ENCODE measurements around the gene SLIT3. TPM values are rescaled to one million over a fixed set of nuclear protein-coding genes. Genes with fewer than 3 reads are reported as not detected.

The SLIT3 gene
- total RNA-seq, 1 experiment from 2014 or later: 0.92 TPM

DNA sequence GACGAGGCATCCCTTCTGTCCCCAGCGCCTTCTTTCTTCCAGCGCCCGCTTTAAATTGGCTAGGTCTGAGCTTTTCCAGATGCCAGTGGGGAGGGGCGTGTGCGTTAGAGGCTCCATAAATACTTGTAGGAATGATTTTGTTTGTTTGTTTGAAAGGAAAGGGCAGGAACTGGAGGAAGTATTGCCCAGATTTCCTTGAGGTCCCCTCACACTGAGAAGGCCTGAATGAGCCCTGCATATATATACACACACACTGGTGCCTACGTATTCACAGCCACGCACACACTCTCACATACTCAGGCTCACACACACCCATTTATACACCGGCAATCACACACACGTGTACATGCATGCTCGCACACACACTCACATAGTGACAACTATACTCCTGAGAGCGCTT is 1.0 kb upstream of the SLIT3 start:
- H3K27me3 ChIP-seq (ENCODE audit: insufficient read depth, low read length): peaks cover 17% of the 10 kb centered on the region
- no peak overlapping the region for H3K9ac ChIP-seq (ENCODE audit: extremely low read depth, insufficient read length, low read length)
- no peak overlapping the region for H2AK5ac ChIP-seq (ENCODE audit: insufficient read length, low read length)
- H3K23ac ChIP-seq (ENCODE audit: insufficient read length, low read depth, low read length): no peak overlapping the region
- H3K4me2 ChIP-seq (ENCODE audit: insufficient read depth, insufficient read length, low read length): peak overlapping the region; percentile 46
- Mint-ChIP-seq H3K36me3 (ENCODE audit: insufficient read depth in 1 of 3, low read depth in 3 of 3) (no peaks in the 10 kb centered on the region), H3K4me1 (peaks cover 22 to 24% of the 10 kb centered on the region in 2 experiments), H3K27me3 (ENCODE audit: low read depth) (peaks cover 84% of the 10 kb centered on the region), H3K9me3 (no peaks in the 10 kb centered on the region), H3K4me3 (peak overlapping the region; percentile 64 to 85), H3K27ac (no peak overlapping the region)
- no peak overlapping the region for H3K27ac ChIP-seq (ENCODE audit: insufficient read length, low read depth, low read length)
- H3K79me2 ChIP-seq (ENCODE audit: insufficient read depth, low read length): no peaks in the 10 kb centered on the region
- no CpG with 5 or more reads among the region's 12 CpGs for WGBS (ENCODE audit: extremely low coverage, insufficient read length, low lambda C conversion rate)
- H3K14ac ChIP-seq (ENCODE audit: insufficient read depth, low read length): no peak overlapping the region
- H3K9me3 ChIP-seq (ENCODE audit: control insufficient read depth, low read depth, low read length): no peaks in the 10 kb centered on the region
- no peak overlapping the region for H4K91ac ChIP-seq (ENCODE audit: insufficient read length, low read depth, low read length)
- H3K23me2 ChIP-seq (ENCODE audit: insufficient read length, low read depth, low read length, poor library complexity, severe bottlenecking): no peaks in the 10 kb centered on the region
- no peaks in the 10 kb centered on the region for H3K79me1 ChIP-seq (ENCODE audit: insufficient read depth, low read depth, low read length, poor library complexity, severe bottlenecking)
- H2AFZ ChIP-seq (ENCODE audit: low read length): no peak overlapping the region
- H4K5ac ChIP-seq (ENCODE audit: insufficient read length, low read depth, low read length): no peak overlapping the region
- no peak overlapping the region for H2BK15ac ChIP-seq (ENCODE audit: low read depth, low read length)
- no peak overlapping the region for H3K4ac ChIP-seq (ENCODE audit: low read depth, low read length)
- TF ChIP-seq, protein P1, sequence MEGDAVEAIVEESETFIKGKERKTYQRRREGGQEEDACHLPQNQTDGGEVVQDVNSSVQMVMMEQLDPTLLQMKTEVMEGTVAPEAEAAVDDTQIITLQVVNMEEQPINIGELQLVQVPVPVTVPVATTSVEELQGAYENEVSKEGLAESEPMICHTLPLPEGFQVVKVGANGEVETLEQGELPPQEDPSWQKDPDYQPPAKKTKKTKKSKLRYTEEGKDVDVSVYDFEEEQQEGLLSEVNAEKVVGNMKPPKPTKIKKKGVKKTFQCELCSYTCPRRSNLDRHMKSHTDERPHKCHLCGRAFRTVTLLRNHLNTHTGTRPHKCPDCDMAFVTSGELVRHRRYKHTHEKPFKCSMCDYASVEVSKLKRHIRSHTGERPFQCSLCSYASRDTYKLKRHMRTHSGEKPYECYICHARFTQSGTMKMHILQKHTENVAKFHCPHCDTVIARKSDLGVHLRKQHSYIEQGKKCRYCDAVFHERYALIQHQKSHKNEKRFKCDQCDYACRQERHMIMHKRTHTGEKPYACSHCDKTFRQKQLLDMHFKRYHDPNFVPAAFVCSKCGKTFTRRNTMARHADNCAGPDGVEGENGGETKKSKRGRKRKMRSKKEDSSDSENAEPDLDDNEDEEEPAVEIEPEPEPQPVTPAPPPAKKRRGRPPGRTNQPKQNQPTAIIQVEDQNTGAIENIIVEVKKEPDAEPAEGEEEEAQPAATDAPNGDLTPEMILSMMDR (conservative IDR thresholded peaks at IDR 0.05): no peak
- no peaks in the 10 kb centered on the region for H4K20me1 ChIP-seq (ENCODE audit: control insufficient read depth, insufficient read depth, insufficient read length)
- no peak overlapping the region for H3K18ac ChIP-seq (ENCODE audit: insufficient read length, low read depth, low read length)
- H2BK120ac ChIP-seq (ENCODE audit: low read depth, low read length, poor library complexity, severe bottlenecking): no peak overlapping the region
- no peak overlapping the region for H3T11ph ChIP-seq (ENCODE audit: low read length)
- H3K56ac ChIP-seq (ENCODE audit: insufficient read length, low read depth, low read length): no peak overlapping the region
- H4K8ac ChIP-seq (replicated peaks; ENCODE audit: insufficient read length, low read depth, low read length): no peak overlapping the region
- H2BK20ac ChIP-seq (ENCODE audit: low read depth, low read length, poor library complexity, severe bottlenecking): no peak overlapping the region
- H3K4me1 ChIP-seq (ENCODE audit: insufficient read depth, low read length): 0 out of 2 replicates have a peak, but pooled peaks cover 2% of the 10 kb centered on the region
- H2BK5ac ChIP-seq (ENCODE audit: insufficient read length, low read length): no peak overlapping the region
- no peak overlapping the region for H2BK12ac ChIP-seq (ENCODE audit: insufficient read length, low read depth, low read length)
- DNase-seq: no peak
